GM21619 (cell line): ENCODE results near the gene SCPEP1.
"Not testable (repeated sequence)": the region's sequence is repeated elsewhere in the genome, so short reads cannot be mapped to it uniquely, and the experiment has no call there.

Source experiments
- ATAC-seq: cut with Tn5 transposase; IDR thresholded peaks from one replicate; pipeline ENCODE4 v1.9.1; 2021; ENCODE audit not compliant: unreplicated experiment

The SCPEP1 gene

GRCh38 chr17:56960596-56961538 lies 17.1 kb upstream of the SCPEP1 start, which contains the start of gene COIL:
Gene COIL (minus strand): TSS chr17:56961050. CDS start chr17:56961019, 31 bp downstream.
- ATAC-seq, result peak; percentile 97

GRCh38 chr17:56965241-56965640 lies 12.7 kb upstream of the SCPEP1 start:
- not testable (repeated sequence) for ATAC-seq

GRCh38 chr17:56965681-56966080 lies 12.2 kb upstream of the SCPEP1 start:
- not testable (repeated sequence) for ATAC-seq

- ATAC-seq, result no peak
Measured at GRCh38 chr17:56966338-56966737, 11.6 kb upstream of the SCPEP1 start.

GRCh38 chr17:56970974-56971373 lies 7.0 kb upstream of the SCPEP1 start:
- ATAC-seq, result no peak

- ATAC-seq, result no peak
Measured at GRCh38 chr17:56972111-56972730, 5.7 kb upstream of the SCPEP1 start.

- ATAC-seq, result no peak
Measured at GRCh38 chr17:56973520-56973919, 4.4 kb upstream of the SCPEP1 start.

- no peak for ATAC-seq
Measured at GRCh38 chr17:56974055-56974454, 3.9 kb upstream of the SCPEP1 start.

GRCh38 chr17:56975656-56976055 lies 2.3 kb upstream of the SCPEP1 start:
- ATAC-seq, result no peak

GRCh38 chr17:56976941-56977608 lies 856 bp upstream of the SCPEP1 start:
- no peak for ATAC-seq

GRCh38 chr17:56978441-56979090 lies 635 bp downstream of the SCPEP1 start:
- peak; percentile 31 for ATAC-seq

GRCh38 chr17:56979091-56979480 lies 1.2 kb downstream of the SCPEP1 start:
- peak; percentile 32 for ATAC-seq

- ATAC-seq, result not testable (repeated sequence)
Measured at GRCh38 chr17:56980526-56980925, 2.6 kb downstream of the SCPEP1 start.

GRCh38 chr17:56982312-56982711 lies 4.4 kb downstream of the SCPEP1 start:
- no peak for ATAC-seq

- ATAC-seq, result no peak
Measured at GRCh38 chr17:56983366-56983765, 5.4 kb downstream of the SCPEP1 start.

- no peak for ATAC-seq
Measured at GRCh38 chr17:56985371-56986162, 7.6 kb downstream of the SCPEP1 start.

- no peak for ATAC-seq
Measured at GRCh38 chr17:56987283-56987834, 9.4 kb downstream of the SCPEP1 start.

GRCh38 chr17:56988901-56989572 lies 11.1 kb downstream of the SCPEP1 start:
- no peak for ATAC-seq

GRCh38 chr17:56992364-56992763 lies 14.4 kb downstream of the SCPEP1 start:
- no peak for ATAC-seq
